Measurements from ENCODE around the gene GPRC5D. TPM values are rescaled to one million over a fixed set of nuclear protein-coding genes. Genes with fewer than 3 reads are reported as not detected.

Gene GPRC5D
- total RNA-seq, 1 experiment from 2014 or later, result not detected

DNA sequence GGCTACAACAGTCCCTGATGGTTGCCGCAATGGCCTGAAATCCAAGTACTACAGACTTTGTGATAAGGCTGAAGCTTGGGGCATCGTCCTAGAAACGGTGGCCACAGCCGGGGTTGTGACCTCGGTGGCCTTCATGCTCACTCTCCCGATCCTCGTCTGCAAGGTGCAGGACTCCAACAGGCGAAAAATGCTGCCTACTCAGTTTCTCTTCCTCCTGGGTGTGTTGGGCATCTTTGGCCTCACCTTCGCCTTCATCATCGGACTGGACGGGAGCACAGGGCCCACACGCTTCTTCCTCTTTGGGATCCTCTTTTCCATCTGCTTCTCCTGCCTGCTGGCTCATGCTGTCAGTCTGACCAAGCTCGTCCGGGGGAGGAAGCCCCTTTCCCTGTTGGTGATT is 43.7 kb downstream of the GPRC5D start:
- DNase-seq (ENCODE audit: low read depth), result no peak

GRCh38 chr12:12907552-12907951 is 44.4 kb downstream of the GPRC5D start:
- no peak for DNase-seq (ENCODE audit: low read depth)

DNA sequence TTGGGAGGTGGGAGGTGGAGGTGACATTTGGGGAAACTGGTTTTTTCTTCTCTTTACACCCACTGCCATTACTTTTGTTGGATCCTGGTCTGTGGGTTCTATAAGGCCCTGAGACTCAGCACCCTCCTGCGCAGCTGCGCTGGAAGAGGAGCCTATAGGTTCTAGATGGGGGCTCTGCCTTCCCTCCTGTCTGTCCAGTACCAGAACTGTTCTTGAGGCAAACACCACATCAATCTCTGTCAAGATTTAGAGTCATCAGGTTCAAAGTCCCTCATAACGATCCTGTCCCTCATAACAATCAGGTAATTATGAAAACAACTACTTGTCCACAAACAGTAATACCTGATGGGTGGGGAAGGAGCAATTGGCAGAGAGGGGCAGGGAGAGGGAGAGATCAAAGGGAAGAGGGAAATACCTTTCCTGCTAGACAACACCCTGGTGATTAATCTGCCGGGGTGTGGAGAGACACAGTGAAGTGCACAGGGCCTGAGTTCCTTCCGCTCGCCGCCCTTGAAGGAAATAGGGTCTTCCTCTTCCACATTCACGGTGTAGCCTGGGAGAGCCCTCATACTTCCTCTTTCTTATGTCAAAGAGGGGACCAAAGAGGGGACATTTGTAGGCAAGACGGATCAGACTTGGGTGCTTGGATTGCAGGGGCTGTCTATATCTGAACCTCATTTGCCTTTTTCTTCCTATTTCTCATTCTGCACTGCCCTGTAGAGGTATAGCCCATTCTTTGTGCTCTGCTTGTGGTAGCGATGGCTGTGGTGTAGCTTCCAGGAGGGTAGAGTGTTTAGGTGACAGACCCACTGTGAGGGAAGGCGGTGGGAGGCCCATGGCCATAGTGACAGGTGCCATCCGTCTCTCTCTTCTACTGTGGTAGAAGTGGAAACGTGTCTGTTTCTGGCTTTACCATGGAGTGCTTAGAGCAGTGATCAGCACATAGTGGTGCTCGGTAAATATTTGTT is 48.0 kb downstream of the GPRC5D start:
- no peak for DNase-seq (ENCODE audit: low read depth)

DNA sequence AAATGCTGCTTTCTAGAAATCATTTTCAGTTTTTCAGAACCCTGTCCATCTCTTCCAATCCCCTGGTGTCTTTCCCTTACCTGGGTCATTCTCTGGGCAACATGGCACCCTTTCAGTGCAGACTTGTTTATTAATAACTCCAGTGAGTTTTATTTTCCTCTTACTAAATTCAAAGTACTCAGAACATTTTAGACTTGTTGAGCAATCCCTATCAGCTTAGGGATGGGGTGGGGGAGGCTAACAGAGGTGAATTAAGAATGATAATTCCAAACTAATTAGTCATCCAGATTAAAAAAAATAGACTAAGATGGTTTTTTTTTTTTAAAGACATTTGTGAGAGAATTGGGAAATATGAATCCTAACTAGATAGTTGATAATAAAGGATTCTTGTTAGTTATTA is 49.9 kb downstream of the GPRC5D start:
- DNase-seq (ENCODE audit: low read depth), result peak; percentile 72

- peak; percentile 95 for DNase-seq (ENCODE audit: low read depth)
These were observed 50.7 kb downstream of the GPRC5D start for GRCh38 chr12:12901158-12901791.

DNA sequence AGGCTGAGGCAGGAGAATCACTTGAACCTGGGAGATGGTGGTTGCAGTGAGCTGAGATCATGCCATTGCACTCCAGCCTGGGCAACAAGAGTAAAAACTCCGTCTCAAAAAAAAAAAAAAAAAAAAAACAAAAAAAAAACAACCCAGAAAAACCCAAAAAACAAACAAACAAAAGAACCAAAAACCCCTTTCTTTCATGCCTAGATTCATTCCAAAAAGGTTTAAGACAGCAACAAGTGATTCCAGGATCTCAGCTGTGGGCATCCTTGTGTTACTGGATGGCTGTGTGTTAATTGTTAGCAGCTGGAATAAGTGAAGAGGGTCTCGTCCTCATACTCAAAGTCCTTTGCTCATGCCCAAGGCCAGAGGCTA is 51.2 kb downstream of the GPRC5D start:
- no peak for DNase-seq (ENCODE audit: low read depth)

- DNase-seq (ENCODE audit: low read depth), result peak; percentile 95
These were observed 52.2 kb downstream of the GPRC5D start for GRCh38 chr12:12899530-12900380.

- no peak for DNase-seq (ENCODE audit: low read depth)
These were observed 53.0 kb downstream of the GPRC5D start for GRCh38 chr12:12898911-12899511.

GRCh38 chr12:12898136-12898717 is 53.7 kb downstream of the GPRC5D start:
- DNase-seq (ENCODE audit: low read depth), result no peak

- no peak for DNase-seq (ENCODE audit: low read depth)
These were observed 54.7 kb downstream of the GPRC5D start for GRCh38 chr12:12897302-12897701.

DNA sequence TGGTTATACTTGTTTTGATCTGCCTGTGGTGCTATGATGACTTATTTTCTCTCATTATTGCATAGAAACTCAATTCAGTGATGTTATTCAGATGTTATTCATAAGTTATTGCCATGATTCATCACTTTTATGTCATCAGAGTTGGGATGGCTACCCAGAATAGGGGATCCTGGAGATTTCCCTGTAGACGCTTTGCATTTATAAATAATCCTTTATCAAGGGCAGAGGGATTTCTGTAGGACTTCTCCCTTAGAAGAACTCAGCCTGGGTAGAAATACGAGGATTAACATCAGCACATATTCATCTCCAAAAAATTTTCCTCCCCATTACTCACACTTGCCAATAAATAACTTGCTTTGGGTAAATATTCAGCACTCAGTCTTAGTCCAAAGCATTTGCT is 55.7 kb downstream of the GPRC5D start:
- DNase-seq (ENCODE audit: low read depth), result peak; percentile 70

- no peak for DNase-seq (ENCODE audit: low read depth)
These were observed 58.5 kb downstream of the GPRC5D start for GRCh38 chr12:12893438-12893837.

GRCh38 chr12:12892681-12893141 is 59.3 kb downstream of the GPRC5D start:
- no peak for DNase-seq (ENCODE audit: low read depth)

GRCh38 chr12:12891881-12892355 is 60.1 kb downstream of the GPRC5D start:
- DNase-seq (ENCODE audit: low read depth), result peak; percentile 40

DNA sequence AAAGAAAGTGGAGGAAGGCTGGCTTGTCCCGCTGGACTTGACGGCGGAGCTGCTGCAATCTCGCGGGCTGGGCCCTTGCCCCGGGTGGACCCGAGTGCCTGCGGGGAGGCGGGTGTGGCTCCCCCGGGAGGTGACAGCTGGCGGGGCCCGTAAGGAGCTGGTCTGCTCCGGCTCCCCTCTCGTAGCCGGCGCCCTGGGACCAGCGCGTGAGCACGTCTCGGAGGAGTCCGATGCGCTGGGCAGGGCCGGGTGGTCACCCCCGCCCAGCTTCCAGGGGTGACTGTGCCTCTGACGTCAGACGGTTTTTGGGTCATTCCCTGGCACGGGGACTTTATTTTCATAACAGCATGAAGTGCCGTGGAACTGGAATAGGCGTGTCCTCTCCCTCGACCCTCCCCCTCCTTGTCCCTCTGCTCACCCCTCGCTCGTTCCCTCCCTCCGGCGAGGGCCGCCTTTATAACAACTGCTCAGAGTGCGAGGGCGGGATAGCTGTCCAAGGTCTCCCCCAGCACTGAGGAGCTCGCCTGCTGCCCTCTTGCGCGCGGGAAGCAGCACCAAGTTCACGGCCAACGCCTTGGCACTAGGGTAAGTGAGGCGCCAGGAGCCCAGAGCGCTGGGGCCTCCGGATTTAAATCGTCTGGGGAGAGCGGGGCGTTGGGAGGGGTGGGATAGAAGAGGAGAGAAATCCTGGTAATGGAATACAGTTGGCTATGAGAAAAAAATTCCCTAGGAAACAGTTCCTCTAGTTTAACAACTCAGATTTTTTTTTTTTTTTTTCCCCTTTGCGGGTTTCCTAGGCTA is 60.7 kb downstream of the GPRC5D start, which contains the start of gene GPRC5A:
Gene GPRC5A, plus strand, starts transcription at position 483 of the 801 bp plus-strand sequence. CDS start 16,688 bp downstream, outside the sequence.
- DNase-seq (ENCODE audit: low read depth), result peak; percentile 98

Other genes with a start within 250 kb of the GPRC5D start
- 34.8 and 48.4 TPM in 2 replicates for gene CDKN1B, start 234.8 kb downstream of the GPRC5D start, total RNA-seq (2014; rRNA removed; shearing (Covaris generic))
- 16.9 and 18.9 TPM in 2 replicates for gene APOLD1, start 166.5 kb downstream of the GPRC5D start, total RNA-seq (2014; rRNA removed; shearing (Covaris generic))
- 125 and 149 TPM in 2 replicates for gene DDX47, start 138.8 kb downstream of the GPRC5D start, total RNA-seq (2014; rRNA removed; shearing (Covaris generic))
- 70.0 and 89.7 TPM in 2 replicates for gene GPRC5A, start 60.6 kb downstream of the GPRC5D start, total RNA-seq (2014; rRNA removed; shearing (Covaris generic))
- gene HEBP1, start 48.1 kb upstream of the GPRC5D start, total RNA-seq (2014; rRNA removed; shearing (Covaris generic)), result 9.4 and 20.5 TPM in 2 replicates
- gene FAM234B, start 92.2 kb upstream of the GPRC5D start, total RNA-seq (2014; rRNA removed; shearing (Covaris generic)), result 5.1 TPM in 2 replicates
- not detected in 2 replicates for gene GSG1, start 151.5 kb upstream of the GPRC5D start, total RNA-seq (2014; rRNA removed; shearing (Covaris generic))
- 28.9 and 107 TPM in 2 replicates for gene EMP1, start 244.6 kb upstream of the GPRC5D start, total RNA-seq (2014; rRNA removed; shearing (Covaris generic))